Hypothalamus (tissue), 51 donors: ENCODE measurements around the gene HOXB9.

Experiments
- DNase-seq, 51 donors: peaks; one replicate each; lab custom pipeline; 2025; lab: John Stamatoyannopoulos, UW

The HOXB9 gene

GRCh38 chr17:48639982-48640857, 14.1 kb upstream of the HOXB9 start:
- DNase-seq: no peak

DNA sequence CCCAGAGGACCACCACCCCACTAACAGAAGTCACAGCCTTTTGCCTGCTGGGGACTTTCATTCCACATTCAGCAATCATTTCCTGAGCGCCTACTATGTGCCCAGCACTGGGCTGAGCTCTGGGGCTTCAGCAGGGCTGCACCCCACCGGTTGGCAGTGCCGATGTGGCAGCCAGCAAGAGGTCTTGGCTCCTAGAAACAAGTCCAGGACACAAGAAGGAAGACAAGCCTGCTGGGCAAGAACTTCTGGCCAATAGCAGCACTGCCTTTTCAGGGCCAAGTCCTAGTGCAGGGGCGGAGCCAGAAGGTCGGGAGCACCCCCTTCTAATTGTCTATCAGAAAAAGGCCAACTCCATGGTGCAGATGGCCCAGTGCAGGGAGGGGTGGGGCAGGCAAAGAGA, 13.0 kb upstream of the HOXB9 start:
- DNase-seq: no peak

GRCh38 chr17:48637323-48638260, 11.4 kb upstream of the HOXB9 start:
- DNase-seq: no peak

DNA sequence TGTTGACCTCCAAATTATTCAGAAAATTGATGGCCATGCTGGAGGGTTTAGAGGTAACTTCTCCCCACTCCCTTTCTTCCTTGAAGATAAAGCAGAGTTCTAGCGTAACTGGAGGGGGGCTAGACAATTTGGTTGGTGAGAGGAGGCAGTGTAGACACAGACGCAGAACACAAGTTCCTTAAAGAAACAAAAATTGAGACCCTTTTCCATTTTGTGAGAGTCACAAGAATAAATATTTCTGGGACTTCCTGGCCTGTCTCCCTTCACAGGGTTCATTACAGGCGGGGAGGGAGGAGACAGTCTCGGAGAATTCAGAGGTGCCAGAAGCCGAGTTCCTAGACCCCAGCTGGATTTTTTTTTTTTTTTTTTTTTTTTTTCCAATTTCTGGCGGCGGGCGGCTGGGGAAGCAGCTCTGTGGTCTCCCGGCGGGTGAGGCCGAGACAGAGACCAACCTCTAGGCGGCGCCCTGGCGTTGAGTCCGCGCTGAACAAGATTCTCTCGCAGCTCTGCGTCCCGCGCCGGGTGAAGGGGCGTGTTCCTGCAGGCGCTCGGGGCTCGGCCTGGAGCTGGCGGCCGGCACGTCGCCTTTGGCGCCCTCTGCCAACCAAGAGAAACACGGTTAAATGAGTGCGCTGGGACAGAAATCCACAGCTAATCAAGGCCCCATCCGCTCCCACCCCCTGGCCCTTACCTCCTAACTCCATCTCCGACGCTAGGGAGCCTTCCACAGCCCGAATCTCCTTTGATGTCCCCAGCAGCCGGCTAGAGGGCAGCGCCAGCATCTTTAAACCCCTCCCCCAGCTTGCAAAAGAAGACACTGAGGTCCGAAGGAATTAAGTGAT, 10.2 kb upstream of the HOXB9 start:
- peak in 8 of 51 donors; percentile 0 to 30 (median 7) for DNase-seq

DNA sequence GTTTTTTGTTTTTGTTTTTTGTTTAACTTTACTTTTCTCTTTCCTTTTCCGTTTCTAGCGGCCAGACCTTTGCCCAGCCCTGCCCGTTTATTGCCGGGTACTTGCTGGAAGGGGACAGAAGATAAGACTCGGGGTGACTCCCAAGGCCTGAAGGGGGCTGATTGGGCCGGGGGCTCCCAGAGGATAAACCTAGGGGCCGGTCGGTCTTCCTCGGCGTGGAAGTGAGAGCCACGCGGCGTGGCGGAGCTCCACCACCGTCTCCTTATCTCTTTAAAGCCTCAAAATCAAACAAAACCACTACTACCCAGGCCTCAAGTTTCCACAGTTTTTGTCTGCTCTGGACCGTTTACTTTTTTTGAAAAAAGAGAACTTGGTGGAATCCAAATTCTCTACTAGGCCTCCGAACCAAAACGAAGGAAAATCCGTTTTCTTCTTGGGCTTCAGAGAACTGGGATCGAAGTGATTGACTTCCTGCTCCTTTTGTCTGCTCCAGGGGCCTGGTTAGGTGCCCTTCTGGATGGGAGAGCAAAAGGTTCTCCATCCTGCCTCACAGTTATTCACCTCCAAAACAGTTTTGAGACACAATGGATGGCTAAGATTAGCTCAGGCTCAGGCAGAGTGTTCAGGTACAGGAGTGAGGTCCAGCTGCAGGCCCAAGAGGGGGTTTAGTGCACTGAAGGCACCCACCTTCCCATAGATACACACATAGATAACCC, 8.5 kb upstream of the HOXB9 start:
- no peak for DNase-seq

DNA sequence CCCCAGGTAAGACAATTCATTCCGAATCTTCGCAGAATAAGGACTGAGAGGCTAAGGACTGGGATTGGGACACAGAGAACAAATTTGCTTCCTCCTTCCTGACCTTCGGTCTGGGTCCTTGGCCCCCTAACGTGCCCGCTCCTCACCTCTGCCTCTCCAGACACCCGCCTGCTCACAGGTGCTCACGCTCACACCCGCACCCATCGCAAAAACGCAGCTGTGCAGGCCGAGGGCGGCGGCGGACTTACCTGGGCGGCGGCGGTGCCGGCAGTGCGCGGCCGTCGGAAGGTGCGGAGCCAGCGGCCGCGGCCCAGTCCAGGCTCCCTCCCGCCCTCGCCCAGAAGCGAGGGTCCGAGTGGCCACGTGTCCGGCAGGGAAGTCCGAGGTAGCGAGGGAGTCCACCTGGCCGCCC, 7.1 kb upstream of the HOXB9 start:
- DNase-seq: no peak

DNA sequence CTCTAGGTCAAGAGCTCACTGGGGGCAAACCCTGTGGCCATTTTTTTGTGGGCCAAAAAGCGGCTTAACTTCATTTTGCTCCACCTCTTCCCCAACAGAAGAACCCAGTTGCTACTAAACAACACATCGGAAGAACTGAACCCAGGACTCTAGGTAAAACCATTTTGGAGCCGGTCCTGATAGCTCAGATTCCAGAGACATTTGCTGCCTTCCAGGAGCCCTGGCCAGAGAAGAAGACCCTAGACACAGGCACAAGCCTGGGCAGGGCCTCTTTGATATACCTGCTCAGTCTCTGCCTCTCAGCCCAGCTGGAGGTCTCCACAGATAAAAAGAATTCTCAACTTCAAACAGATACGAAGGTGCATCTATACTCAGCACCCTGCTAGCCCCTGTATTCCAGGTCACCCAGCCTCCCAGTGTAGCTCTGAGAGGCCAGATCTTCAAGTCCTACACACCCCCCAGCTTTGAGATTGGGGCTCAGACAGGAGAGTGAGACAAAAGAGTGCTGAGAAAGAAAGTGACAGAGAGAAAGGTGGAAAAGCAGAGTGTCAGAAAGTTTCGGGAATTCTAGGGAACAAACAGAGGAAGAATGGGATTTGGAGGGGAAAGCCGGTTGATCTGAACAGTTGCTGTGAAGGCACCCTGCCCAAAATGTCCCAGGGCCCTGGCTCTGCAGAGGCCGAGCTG, 6.6 kb upstream of the HOXB9 start:
- DNase-seq: no peak

GRCh38 chr17:48631693-48632578, 5.8 kb upstream of the HOXB9 start:
- no peak for DNase-seq

DNA sequence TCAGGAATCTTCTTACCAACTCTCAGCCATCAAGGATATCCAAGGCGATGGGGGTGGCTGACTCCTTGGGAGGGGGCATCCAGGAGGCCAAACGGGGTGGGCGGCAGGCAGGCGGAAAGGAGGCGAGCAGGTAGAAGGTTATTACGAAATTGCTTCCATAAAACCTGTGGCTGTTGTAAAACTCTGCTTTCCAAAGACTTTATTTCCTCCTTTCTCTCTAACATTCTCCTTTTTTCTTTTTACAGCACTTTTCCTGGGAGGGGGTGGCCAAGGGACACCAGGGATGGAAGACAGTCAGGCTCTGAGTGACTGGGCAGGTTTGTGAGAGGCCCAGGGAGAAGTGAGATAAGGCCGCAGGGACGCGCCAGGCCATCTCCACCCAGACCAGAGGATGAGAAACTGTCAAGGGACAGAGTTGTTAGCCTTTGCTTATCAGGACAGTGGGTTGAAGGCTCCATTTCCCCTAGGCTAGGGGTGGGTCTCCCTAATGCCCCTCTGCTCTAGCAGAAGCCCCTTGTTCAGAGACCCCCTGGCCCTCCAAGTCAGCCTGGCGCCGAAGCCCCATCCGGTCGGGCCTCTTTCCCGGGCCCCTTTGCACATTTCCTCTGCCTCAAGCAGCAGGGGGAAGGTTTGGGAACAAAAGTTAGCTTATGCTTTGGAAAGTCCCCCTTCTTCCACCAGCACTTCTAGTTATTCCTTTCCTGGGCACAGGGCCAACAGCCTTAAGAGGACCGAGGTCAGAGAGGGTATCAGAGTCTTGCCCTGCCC, 5.0 kb upstream of the HOXB9 start:
- DNase-seq: no peak

- no peak for DNase-seq
These were observed 4.1 kb upstream of the HOXB9 start for GRCh38 chr17:48630009-48630924.

GRCh38 chr17:48629411-48629759, 3.2 kb upstream of the HOXB9 start:
- DNase-seq: no peak

DNA sequence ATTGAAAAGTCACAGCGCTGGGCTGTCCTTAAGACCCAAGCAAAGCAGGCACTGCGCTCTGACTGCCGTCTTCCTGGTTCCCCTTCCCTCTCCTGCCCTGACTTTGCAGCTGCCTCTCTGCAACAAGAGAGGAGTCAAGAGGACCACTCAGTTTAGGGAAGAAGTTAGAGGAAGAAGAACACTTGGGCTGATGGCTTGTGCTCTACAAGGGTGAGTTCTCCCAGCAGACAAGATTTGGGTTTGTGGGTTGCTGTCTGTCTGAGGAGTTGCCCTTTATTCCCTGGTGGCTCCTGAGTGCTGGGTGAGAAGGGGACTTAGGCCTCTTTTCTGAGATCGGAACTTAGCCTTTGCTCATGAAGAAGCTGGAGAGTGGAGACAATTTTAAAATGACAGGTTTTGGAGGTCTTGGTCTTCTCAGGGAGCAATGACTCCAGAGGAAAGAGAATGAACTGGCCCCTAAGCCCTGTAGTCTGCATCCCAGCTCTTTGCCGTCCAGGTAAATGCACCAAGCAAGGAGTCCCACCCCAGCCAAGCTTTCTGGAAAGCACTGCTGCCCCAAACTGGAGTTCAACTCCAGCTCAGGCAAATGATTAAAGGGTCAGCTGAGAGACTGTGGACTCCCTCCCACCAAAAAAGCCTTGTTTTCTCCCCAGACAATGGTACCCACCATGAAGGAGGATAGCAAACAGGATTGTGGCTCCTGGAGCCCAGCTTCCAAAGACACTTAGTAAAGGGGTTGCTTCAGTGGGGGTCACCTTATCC, 2.7 kb upstream of the HOXB9 start:
- DNase-seq: no peak

GRCh38 chr17:48627623-48628521, 1.7 kb upstream of the HOXB9 start:
- no peak for DNase-seq

GRCh38 chr17:48627118-48627597, 1.0 kb upstream of the HOXB9 start:
- no peak for DNase-seq
